ENCODE data around the gene CYTH4.
"Not testable (repeated sequence)": the region's sequence is repeated elsewhere in the genome, so short reads cannot be mapped to it uniquely, and the experiment has no call there.

Gene CYTH4

GRCh38 chr22:37242395-37242918 lies 39.9 kb upstream of the CYTH4 start:
- peak; percentile 93 for DNase-seq
- H3K9me3 Mint-ChIP-seq: no peaks in the 10 kb centered on the region
- H3K4me1 Mint-ChIP-seq: peaks cover 51 to 81% of the 10 kb centered on the region in 2 donors
- H3K4me3 Mint-ChIP-seq: peak overlapping the region; percentile 93 to 96
- peak overlapping the region; percentile 95 for H3K27ac Mint-ChIP-seq
- H3K36me3 Mint-ChIP-seq: peaks cover 45 to 55% of the 10 kb centered on the region in 2 donors
- no peaks in the 10 kb centered on the region for H3K27me3 Mint-ChIP-seq
- peak; percentile 78 to 83 for ATAC-seq (replicated peaks)

- peaks cover 36 to 46% of the 10 kb centered on the region in 2 donors for H3K36me3 Mint-ChIP-seq
Observed at GRCh38 chr22:37243402-37244113, 38.8 kb upstream of the CYTH4 start.

GRCh38 chr22:37244114-37244921 lies 38.0 kb upstream of the CYTH4 start, which contains the start of gene RAC2:
TSS of gene RAC2 (minus strand) at chr22:37244269. CDS start at chr22:37244148, 121 bp downstream.
- Mint-ChIP-seq H3K9me3 (no peaks in the 10 kb centered on the region), H3K4me1 (peaks cover 45 to 72% of the 10 kb centered on the region in 2 donors), H3K4me3 (peak within 1 kb of the TSS; percentile 93 to 96), H3K27ac (peak within 1 kb of the TSS; percentile 95), H3K27me3 (no peaks in the 10 kb centered on the region), H3K36me3 (peaks cover 31 to 40% of the 10 kb centered on the region in 2 donors)
- peak; percentile 83 for DNase-seq
- peak; percentile 63 to 66 for ATAC-seq (replicated peaks)

More at GRCh38 chr22:37243402-37244113, 38.8 kb upstream of the CYTH4 start:
- DNase-seq (no peak), ATAC-seq (replicated peaks) (peak; percentile 4 to 6)
- peak overlapping the region; percentile 93 to 96 for H3K4me3 Mint-ChIP-seq
- no peaks in the 10 kb centered on the region for H3K27me3 Mint-ChIP-seq
- H3K9me3 Mint-ChIP-seq: no peaks in the 10 kb centered on the region
- H3K4me1 Mint-ChIP-seq: peaks cover 50 to 78% of the 10 kb centered on the region in 2 donors
- peak overlapping the region; percentile 95 for H3K27ac Mint-ChIP-seq

GRCh38 chr22:37244922-37245722 lies 37.2 kb upstream of the CYTH4 start:
- Mint-ChIP-seq H3K4me3 (peak overlapping the region; percentile 93 to 96), H3K4me1 (peaks cover 44 to 70% of the 10 kb centered on the region in 2 donors), H3K27me3 (no peaks in the 10 kb centered on the region), H3K36me3 (peaks cover 27 to 34% of the 10 kb centered on the region in 2 donors), H3K9me3 (no peaks in the 10 kb centered on the region), H3K27ac (peak overlapping the region; percentile 95)
- ATAC-seq (replicated peaks): peak; percentile 20 to 40
- DNase-seq: peak; percentile 49

GRCh38 chr22:37245740-37246139 lies 36.6 kb upstream of the CYTH4 start:
- Mint-ChIP-seq H3K27me3 (no peaks in the 10 kb centered on the region), H3K9me3 (no peaks in the 10 kb centered on the region), H3K27ac (no peak overlapping the region), H3K36me3 (peaks cover 21 to 28% of the 10 kb centered on the region in 2 donors), H3K4me3 (peak overlapping the region in 1 of 2 donors; percentile 68), H3K4me1 (peaks cover 42 to 68% of the 10 kb centered on the region in 2 donors)
- ATAC-seq (replicated peaks): no peak
- DNase-seq: no peak

GRCh38 chr22:37248251-37248650 lies 34.1 kb upstream of the CYTH4 start:
- Mint-ChIP-seq H3K36me3 (peaks cover 4 to 8% of the 10 kb centered on the region in 2 donors), H3K27ac (peak overlapping the region; percentile 37), H3K4me1 (peaks cover 31 to 51% of the 10 kb centered on the region in 2 donors), H3K4me3 (no peak overlapping the region), H3K27me3 (no peaks in the 10 kb centered on the region), H3K9me3 (no peaks in the 10 kb centered on the region)
- DNase-seq (no peak), ATAC-seq (replicated peaks) (no peak)

- Mint-ChIP-seq H3K27me3 (no peaks in the 10 kb centered on the region), H3K9me3 (no peaks in the 10 kb centered on the region), H3K4me3 (no peak overlapping the region), H3K36me3 (no peaks in the 10 kb centered on the region), H3K4me1 (peaks cover 23 to 34% of the 10 kb centered on the region in 2 donors), H3K27ac (no peak overlapping the region)
- ATAC-seq (replicated peaks) (no peak), DNase-seq (no peak)
Observed at GRCh38 chr22:37249986-37250385, 32.3 kb upstream of the CYTH4 start.

GRCh38 chr22:37251836-37252235 lies 30.5 kb upstream of the CYTH4 start:
- H3K27me3 Mint-ChIP-seq; H3K36me3 Mint-ChIP-seq; H3K27ac Mint-ChIP-seq; DNase-seq; H3K9me3 Mint-ChIP-seq; H3K4me3 Mint-ChIP-seq; ATAC-seq (replicated peaks): not testable (repeated sequence)
- H3K4me1 Mint-ChIP-seq: peaks cover 31 to 38% of the 10 kb centered on the region in 2 donors

- Mint-ChIP-seq H3K36me3 (no peaks in the 10 kb centered on the region), H3K27ac (no peak overlapping the region), H3K9me3 (no peaks in the 10 kb centered on the region), H3K27me3 (no peaks in the 10 kb centered on the region), H3K4me3 (no peak overlapping the region), H3K4me1 (peaks cover 28 to 29% of the 10 kb centered on the region in 2 donors)
- DNase-seq: no peak
- ATAC-seq (replicated peaks): no peak
Observed at GRCh38 chr22:37253126-37253660, 29.1 kb upstream of the CYTH4 start.

GRCh38 chr22:37254209-37254866 lies 28.0 kb upstream of the CYTH4 start:
- ATAC-seq (replicated peaks): no peak
- DNase-seq: no peak
- H3K27ac Mint-ChIP-seq: no peak overlapping the region
- H3K36me3 Mint-ChIP-seq: no peaks in the 10 kb centered on the region
- H3K4me1 Mint-ChIP-seq: peaks cover 25 to 28% of the 10 kb centered on the region in 2 donors
- H3K27me3 Mint-ChIP-seq: no peaks in the 10 kb centered on the region
- no peak overlapping the region for H3K4me3 Mint-ChIP-seq
- H3K9me3 Mint-ChIP-seq: no peaks in the 10 kb centered on the region

- ATAC-seq (replicated peaks) (no peak), DNase-seq (no peak)
- H3K9me3 Mint-ChIP-seq: no peaks in the 10 kb centered on the region
- no peak overlapping the region for H3K27ac Mint-ChIP-seq
- peaks cover 28 to 30% of the 10 kb centered on the region in 2 donors for H3K4me1 Mint-ChIP-seq
- no peak overlapping the region for H3K4me3 Mint-ChIP-seq
- H3K36me3 Mint-ChIP-seq: no peaks in the 10 kb centered on the region
- no peaks in the 10 kb centered on the region for H3K27me3 Mint-ChIP-seq
Observed at GRCh38 chr22:37254867-37255233, 27.5 kb upstream of the CYTH4 start.

GRCh38 chr22:37255558-37256006 lies 26.7 kb upstream of the CYTH4 start:
- Mint-ChIP-seq H3K9me3 (no peaks in the 10 kb centered on the region), H3K27me3 (no peaks in the 10 kb centered on the region), H3K4me3 (no peak overlapping the region), H3K36me3 (no peaks in the 10 kb centered on the region), H3K4me1 (peaks cover 29 to 31% of the 10 kb centered on the region in 2 donors), H3K27ac (peak overlapping the region; percentile 39)
- no peak for ATAC-seq (replicated peaks)
- no peak for DNase-seq

- H3K4me3 Mint-ChIP-seq: no peak overlapping the region
- no peaks in the 10 kb centered on the region for H3K9me3 Mint-ChIP-seq
- H3K36me3 Mint-ChIP-seq: no peaks in the 10 kb centered on the region
- DNase-seq (no peak), ATAC-seq (replicated peaks) (peak in 1 of 2 donors; percentile 47)
- H3K27me3 Mint-ChIP-seq: no peaks in the 10 kb centered on the region
- peak overlapping the region; percentile 27 for H3K27ac Mint-ChIP-seq
- H3K4me1 Mint-ChIP-seq: peaks cover 34 to 37% of the 10 kb centered on the region in 2 donors
Observed at GRCh38 chr22:37256075-37256726, 26.1 kb upstream of the CYTH4 start.
